ENCODE measurements around the gene DACH2. TPM values are rescaled to one million over a fixed set of nuclear protein-coding genes. Genes with fewer than 3 reads are reported as not detected.
"Not testable (repeated sequence)": the region's sequence is repeated elsewhere in the genome, so short reads cannot be mapped to it uniquely, and the experiment has no call there.

DACH2 gene
- total RNA-seq, result not detected
- long read RNA-seq, result 0 reads

DNA sequence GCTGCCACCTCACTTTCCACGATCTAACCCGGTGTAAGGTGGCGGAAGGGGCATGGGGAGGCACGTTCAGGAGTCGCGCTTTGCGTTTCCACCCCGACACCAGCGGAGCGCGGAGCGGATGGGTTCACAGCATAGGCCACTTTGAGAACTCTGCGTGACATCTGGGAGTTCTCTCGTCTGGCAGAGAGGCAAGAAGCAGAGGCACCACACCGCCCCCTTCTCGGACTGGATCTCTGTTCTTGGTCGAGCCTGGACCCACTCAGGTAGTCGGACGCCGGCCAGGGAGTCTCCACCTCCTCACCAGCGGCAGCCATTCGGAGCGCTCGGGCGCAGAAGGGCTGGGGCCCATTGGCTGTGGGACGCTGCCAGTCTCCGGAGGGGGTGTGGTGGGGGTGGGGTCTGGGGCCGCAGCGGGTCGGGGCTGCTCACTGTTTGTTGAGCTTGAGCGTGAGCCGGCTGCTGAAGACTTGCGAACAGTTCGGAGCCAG is at the start of gene DACH2:
Gene DACH2 (plus strand): TSS at position 428 of the 488 bp plus-strand sequence.
- peak; percentile 100 for ATAC-seq
- intact Hi-C loops (cut with micrococcal nuclease), result no loop called here

DNA sequence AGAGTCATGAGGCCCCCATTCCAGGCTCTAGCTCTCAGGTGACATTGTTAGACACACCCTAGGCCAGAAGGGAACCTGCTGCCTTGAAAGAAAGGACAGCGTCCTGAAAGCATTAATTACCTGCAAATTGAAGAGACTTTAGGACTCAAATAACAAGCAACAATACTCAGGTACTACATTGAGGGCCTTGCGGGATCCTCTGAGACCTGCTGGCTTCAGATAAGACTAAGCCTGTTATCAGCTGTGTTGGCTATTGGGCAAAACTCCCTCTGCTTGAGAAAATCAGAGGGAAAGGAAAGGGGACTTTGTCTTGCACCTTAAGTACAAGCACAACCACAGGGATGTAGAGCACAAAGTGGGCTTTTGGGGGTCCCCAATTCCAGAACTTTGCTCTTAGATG is 45.9 kb upstream of the DACH2 start:
- no peak for DNase-seq
- ATAC-seq, result no peak
- intact Hi-C loops (cut with micrococcal nuclease), result no loop called here

More for the DNA sequence above, at the start of gene DACH2:
- DNase-seq, result peak; percentile 75

DNA sequence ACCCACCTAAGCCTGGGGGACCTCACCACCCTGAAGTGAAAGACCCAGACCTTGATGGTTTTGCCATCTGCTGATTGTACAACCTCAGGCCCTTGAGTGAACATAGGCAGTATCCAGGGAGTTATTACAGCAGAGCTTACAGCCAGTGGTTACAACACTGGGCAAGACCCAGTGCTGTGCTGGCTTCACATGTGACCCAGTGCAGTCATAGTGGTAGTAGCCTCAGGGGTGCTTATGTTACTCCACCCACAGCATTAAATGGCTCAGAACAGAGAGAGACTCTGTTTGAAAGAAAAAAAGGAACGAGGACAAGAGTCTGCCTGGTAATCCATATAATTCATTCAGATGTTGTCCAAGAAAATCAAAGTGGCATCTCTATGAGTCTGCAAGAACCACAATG is 45.2 kb upstream of the DACH2 start:
- ATAC-seq (no peak), DNase-seq (no peak)
- intact Hi-C loops (cut with micrococcal nuclease), result no loop called here

DNA sequence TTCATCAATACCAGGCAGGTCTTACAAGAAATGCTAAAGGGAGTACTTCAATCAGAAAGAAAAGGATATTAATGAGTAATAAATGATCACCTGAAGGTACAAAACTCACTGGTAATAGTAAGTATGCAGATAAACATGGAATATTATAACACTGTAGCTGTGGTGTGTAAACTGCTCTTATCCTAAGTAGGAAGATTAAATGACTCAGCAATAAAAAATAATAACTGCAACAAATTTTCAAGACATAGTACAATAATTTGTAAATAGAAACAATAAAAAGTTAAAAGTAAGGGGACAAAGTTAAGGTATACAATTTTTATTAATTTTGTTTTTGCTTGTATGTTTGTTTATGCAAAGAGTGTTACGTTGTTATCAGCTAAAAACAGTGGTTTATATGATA is 43.7 kb upstream of the DACH2 start:
- intact Hi-C loops (cut with micrococcal nuclease), result no loop called here
- no peak for ATAC-seq
- DNase-seq, result no peak

DNA sequence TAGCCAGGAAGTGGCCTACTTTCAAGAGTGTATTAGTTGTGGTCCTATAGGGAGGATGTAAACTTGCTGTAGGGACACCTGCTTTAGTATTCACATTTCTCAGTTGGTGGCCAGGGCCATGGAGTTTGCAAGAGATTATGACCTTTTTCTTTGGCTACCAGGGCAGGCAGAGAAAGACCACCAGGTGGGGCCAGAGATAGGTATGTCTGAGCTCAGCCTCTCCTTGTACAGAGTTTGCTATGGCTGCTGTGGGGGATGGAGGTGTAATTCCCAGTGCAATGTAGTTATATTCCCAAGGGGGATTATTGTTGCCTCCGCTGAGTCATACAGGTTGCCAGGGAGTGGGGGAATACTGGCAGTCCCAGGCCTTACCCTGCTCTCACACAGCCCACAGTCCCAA is 26.3 kb upstream of the DACH2 start:
- DNase-seq (no peak), ATAC-seq (no peak)
- intact Hi-C loops (cut with micrococcal nuclease), result no loop called here

DNA sequence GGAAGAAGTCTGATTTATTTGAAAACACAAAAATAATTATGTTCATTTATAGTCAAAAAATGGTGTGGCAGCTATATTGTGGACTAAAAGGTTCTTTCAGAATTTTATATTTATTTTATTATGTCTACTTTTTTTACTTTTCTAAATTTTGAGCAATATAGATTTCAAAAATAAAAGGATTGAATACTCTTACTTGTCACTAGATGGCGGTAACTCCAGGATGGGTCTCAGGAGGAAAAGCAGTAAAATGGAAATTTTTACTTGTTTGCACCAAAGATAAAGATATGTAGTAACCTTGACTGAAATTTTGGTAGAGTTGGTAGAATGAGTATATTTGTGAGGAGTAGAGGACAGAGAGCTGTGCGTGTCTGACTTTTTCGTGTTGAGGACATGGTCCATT is 14.5 kb upstream of the DACH2 start:
- ATAC-seq (no peak), DNase-seq (no peak)
- intact Hi-C loops (cut with micrococcal nuclease), result no loop called here

DNA sequence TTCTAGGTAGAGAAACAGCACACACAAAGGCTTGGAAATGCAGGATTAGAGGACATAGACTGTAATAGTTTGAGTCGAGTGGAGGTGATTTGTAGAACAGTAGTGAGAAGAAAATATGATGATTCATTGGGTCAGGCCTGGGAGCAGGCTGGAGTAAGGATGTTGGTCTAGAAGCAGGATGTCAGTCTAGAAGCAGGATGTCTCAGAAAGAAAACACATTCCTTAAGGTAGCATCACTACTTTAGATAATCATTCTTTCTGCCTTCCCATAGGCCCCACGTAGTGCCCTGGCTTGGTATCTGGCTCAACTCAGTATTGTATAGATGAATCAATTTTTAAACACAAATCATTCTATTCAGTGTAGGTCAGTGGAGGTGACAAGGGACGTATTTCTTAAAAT is 11.2 kb upstream of the DACH2 start:
- intact Hi-C loops (cut with micrococcal nuclease), result no loop called here
- no peak for ATAC-seq
- DNase-seq, result no peak

DNA sequence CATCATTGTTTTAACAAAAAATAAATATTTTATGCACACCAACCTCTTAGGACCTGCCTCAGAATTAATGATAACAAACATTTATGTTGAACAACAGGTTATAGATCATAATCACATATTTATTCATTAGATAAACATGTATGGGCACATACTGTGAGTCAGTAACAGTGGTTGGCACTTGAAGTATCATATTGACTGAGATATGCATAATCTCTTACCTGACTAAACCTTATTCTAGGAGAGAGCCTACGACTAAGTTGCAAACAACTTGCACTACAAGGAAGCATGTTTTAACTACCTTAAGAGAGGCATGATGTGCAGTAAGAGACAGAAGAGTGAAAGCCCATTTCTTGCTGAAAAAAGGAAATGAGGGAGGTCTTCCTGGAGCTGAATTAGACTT is 6.5 kb upstream of the DACH2 start:
- ATAC-seq (no peak), DNase-seq (no peak)
- intact Hi-C loops (cut with micrococcal nuclease), result no loop called here

DNA sequence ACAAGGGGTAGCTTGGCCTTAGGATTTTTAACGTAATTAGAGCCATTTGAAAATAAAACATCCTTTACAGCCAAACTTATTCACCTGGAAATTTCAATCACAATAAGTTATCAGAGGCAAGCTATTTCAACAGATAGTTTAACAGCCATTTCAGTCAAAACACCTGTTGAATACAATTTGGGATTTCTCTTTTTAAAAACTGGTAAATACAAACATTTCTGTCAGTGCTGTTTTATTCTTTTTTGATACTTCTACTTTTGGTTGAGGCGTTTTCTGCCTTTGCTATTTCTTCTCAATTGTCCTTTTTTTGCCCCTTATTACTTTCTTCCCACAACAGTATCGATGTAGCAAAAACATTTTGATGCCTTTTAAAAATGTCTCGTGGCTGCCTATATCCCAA is 2.1 kb upstream of the DACH2 start:
- ATAC-seq (no peak), DNase-seq (no peak)
- intact Hi-C loops (cut with micrococcal nuclease), result no loop called here

DNA sequence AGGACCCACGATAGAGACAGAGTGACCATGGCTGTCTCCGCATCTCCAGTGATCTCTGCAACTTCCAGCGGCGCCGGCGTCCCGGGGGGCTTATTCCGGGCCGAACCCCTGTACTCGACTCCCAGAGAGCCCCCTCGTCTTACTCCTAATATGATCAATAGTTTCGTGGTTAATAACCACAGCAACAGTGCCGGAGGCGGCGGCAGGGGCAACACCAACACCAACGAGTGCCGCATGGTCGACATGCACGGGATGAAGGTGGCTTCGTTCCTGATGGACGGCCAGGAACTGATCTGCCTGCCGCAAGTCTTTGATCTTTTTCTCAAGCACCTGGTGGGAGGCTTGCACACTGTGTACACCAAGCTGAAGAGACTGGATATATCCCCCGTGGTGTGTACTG is 343 bp downstream of the DACH2 start:
- no peak for ATAC-seq
- no peak for DNase-seq
- intact Hi-C loops (cut with micrococcal nuclease), result no loop called here

DNA sequence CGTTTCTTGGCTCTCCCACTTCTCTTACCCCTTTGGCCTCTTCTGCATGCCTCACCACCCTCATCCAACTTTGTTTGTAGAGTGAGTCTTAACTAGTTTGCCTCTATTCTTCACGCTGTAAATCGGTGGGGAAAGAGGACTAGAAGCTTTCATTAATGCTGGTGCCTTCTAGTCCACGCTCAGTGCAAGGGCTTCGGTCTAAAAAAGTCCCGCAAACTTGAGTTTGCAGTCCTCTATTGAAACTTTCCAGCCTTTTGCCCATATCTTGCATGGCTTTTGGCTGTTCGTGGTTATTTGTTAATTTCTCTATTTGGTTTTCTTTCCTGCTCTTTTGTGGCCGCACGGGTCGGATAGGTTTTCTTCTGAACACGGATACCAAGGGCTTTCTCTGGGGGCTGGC is 868 bp downstream of the DACH2 start:
- DNase-seq (no peak), ATAC-seq (no peak)
- intact Hi-C loops (cut with micrococcal nuclease), result no loop called here

DNA sequence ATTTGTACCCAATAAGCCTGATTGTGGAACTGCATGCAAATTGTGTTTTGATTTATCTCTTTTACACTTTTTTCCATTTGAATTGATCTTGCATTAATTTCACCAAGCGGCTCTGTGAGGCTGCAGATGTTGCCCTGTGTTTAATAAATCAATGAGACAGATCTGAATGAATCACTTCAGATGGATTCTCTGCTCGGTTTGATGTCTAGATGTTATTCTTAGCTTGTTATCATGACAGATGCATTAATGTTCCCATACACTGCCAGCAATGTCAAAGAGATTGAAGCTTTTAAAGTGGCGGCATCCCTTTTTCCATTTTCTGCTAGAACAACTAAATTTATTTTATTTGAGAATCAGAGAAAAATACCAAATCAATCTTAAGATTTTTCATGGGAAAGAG is 6.3 kb downstream of the DACH2 start:
- intact Hi-C loops (cut with micrococcal nuclease), result no loop called here
- ATAC-seq (no peak), DNase-seq (no peak)

DNA sequence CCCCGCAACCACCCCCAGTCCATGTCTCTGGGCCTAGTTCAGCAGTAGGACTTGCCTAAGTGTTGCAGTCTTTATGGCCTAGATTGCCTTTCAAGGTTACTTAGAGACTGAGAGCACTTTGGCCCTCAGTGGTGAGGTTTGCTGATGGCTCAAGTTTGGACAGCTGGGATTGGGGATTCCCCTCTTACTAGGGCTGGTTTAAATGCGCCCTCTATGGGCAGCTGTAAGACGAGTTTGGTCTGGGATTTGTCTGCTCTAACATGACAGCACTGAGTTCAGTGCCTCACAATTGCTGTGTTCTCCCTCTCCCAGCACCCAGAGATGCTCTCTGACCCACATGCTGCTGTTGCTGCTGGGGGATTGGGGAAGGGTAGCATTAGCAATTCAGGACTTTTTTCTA is 23.1 kb downstream of the DACH2 start:
- no peak for ATAC-seq

DNA sequence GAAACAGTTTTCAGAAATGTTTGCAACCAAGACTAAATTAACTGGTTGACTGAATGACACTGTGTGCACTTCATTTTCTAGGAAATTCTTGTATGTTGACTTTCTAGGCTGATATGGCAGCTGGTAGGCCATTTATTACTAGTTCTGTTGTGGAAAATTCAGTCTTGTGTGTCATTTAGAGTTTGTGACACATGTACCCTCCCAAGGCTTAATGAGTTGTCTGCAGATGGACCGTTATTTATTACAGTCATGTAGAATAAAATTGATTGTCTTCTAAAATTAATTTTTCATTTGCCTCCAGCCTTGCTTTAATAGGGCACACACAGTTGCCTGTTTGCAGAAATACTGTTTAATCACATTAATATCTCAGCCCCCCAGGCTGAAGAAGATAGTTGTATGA is 30.7 kb downstream of the DACH2 start:
- ATAC-seq (no peak), DNase-seq (no peak)
- intact Hi-C loops (cut with micrococcal nuclease), result no loop called here

More for the DNA sequence above, 23.1 kb downstream of the DACH2 start:
- intact Hi-C loops (cut with micrococcal nuclease), result no loop called here
- no peak for DNase-seq

DNA sequence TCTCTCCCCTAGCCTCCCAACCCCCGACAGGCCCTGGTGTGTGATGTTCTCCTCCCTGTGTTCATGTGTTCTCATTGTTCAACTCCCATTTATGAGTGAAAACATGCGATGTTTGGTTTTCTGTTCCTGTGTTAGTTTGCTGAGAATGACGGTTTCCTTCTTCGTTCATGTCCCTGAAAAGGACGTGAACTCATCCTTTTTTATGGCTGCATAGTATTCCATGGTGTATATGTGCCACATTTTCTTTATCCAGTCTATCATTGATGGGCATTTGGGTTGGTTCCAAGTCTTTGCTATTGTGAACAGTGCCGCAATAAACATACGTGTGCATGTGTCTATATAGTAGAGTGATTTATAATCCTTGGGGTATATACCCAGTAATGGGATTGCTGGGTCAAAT is 33.1 kb downstream of the DACH2 start:
- intact Hi-C loops (cut with micrococcal nuclease); ATAC-seq; DNase-seq: not testable (repeated sequence)

DNA sequence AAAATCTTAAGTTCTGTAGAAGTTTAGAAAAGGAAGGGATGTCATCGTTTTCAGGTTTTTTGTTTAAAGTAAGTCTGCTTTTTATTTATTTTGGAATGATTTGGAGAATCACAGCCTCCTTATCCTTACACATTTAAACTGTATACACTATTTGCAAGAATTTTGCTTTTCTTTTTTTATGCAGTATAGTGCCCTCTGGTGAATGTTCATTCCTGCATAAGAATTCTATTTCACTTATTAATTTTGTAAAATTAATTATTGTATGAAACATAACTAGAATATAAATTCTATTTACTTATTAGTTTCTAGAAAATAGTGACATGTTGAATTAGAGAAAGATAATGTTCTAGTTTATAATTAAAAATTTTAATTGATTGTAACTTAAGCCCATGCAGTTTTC is 44.6 kb downstream of the DACH2 start:
- ATAC-seq, result no peak
- no peak for DNase-seq
- intact Hi-C loops (cut with micrococcal nuclease), result no loop called here

DNA sequence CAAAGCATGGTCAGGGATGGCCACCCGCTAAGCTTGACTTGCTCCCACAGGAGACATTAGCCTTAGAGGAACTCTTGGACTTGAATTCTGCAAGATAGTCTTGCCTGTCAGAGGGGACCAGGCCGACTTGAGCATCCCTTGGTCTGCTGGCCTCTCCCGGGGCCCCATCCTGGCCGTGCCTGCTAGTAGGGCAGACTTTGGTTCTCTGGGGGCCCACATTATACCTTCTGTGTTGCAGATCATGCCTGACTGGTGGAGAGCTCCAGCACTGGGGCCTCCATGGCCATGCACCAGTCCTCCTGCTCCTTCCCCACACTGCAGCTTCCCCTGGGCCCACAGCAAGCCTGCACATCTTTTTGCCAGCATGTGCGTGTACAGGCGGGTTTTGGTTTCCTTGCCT is 46.5 kb downstream of the DACH2 start:
- intact Hi-C loops (cut with micrococcal nuclease), result no loop called here
- DNase-seq (no peak), ATAC-seq (no peak)

DNA sequence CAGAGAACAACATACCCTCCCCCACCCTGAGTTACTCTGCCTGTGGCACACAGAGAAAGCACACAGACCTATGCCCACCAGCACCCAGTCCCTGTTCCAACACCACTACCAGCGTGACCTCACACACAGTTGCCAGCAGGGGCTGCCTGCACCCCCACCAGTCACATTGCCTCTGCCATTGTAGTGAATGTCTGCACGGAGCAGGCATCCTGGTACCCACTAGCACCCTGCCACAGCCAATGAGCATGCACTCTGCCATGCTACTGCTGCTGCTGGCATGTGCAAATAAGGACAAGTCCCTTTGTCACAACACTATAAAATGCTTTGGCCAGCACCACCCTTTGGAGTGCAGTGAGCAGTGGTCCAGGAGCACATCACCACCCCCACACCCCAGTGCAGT is 47.1 kb downstream of the DACH2 start:
- intact Hi-C loops (cut with micrococcal nuclease), result no loop called here
- ATAC-seq (no peak), DNase-seq (no peak)

DNA sequence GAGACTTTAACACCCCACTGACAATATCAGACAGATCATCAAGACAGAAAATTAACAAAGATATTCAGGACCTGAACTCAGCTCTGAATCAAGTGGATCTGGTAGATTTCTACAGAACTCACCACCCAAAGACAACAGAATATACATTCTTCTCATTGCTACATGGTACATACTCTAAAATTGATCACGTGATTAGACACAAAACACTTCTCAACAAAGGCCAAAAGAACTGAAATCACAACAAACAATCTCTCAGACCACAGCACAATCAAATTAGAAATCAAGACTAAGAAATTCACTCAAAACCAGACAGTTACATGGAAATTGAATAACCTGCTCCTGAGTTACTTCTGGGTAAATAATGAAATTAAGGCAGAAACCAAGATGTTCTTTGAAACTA is 49.6 kb downstream of the DACH2 start:
- DNase-seq (no peak), ATAC-seq (no peak)
- intact Hi-C loops (cut with micrococcal nuclease), result no loop called here

DNA sequence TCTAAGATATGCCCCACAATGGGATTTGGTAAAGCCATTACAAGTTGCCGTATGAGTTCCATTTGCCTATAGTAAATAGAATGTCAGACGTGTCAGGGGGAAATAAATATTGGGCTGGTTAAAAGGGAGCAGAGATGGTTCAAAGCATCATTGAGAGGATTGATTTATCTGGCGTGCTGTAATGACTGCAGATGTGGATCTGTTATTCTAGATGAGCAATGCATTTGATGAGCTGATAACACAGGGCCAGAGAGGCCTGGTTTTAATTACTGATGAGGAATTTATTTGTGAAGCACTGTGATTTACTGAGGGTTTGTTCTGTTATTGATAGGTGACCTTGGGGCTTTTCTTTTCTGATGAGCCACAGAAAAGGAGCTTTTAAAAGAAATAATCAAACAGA is 62.5 kb downstream of the DACH2 start:
- DNase-seq, result no peak
- intact Hi-C loops (cut with micrococcal nuclease), result no loop called here
- no peak for ATAC-seq

DNA sequence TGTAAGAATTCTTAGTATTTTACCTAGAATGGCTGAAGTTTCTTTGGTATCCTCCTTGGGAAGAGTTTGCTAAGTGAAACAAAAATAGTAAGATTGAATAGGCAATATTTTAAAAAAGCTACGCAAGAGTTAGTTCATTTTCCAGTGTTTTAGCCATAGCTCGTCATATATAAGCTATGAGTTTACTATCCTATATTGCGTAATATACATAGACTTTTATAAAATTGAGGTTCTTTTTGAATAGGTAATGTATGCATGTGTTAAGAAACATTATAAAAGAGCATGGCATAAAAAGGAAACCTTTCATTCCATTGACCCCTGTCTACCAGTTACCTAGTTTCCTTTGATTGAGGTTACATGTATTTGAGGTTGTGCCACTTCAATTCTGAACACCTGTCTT is 67.0 kb downstream of the DACH2 start:
- DNase-seq (no peak), ATAC-seq (no peak)
- intact Hi-C loops (cut with micrococcal nuclease), result no loop called here

DNA sequence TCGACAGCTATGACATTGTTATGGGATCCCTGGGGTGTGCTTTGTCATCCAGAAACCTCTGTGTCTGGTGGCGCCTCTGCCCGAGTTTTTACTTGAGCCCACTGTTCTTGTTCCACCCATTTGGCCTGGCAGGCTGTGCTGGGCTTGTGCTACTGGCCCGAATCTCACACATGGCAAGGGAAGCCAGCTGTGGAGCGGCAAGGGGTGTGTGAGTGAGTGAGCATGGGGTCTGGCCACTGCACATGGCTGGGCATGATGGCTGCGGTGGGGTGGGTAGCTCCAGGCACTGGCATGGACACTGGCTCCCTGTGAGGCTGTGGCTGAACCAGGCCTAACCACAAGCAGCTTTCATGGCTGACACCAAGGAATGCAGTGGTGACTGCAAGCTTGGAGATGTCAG is 89.2 kb downstream of the DACH2 start:
- intact Hi-C loops (cut with micrococcal nuclease), result no loop called here
- ATAC-seq (no peak), DNase-seq (no peak)

Measured in left ventricle myocardium superior (tissue), 1 donor.